GM12878 (cell line): Measurements from ENCODE around the gene RAD51B.

Source experiments
- BCLAF1 ChIP-seq: fragments of 450-650 bp; IDR thresholded peaks from 2 replicates; pipeline ENCODE4 v1.6.1; 2017; ENCODE audit warnings: antibody characterized with exemption, mild to moderate bottlenecking, moderate library complexity
- CHD1 ChIP-seq: IDR thresholded peaks from 2 replicates; pipeline ENCODE4 v1.6.1; 2012; ENCODE audit warnings: low read depth, low read length, improper control_type of control experiment
- CTCF ChIP-seq, 3 experiments: IDR thresholded peaks in 2 of 3; conservative IDR thresholded peaks in 1 of 3; 2 replicates each; pipeline ENCODE4 v1.5.1; 2011; ENCODE audit warnings: low read depth in 3 of 3, low read length in 3 of 3, mild to moderate bottlenecking in 3 of 3, control low read depth in 2 of 3, moderate library complexity in 2 of 3, inconsistent platforms in 1 of 3, mixed read lengths in 1 of 3; ENCODE audit not compliant: control insufficient read depth in 2 of 3, insufficient read depth in 1 of 3; ENCODE audit errors: extremely low read depth in 1 of 3
- EZH2 ChIP-seq: IDR thresholded peaks from 2 replicates; pipeline ENCODE4 v1.6.1; 2012; ENCODE audit warnings: low read depth, mild to moderate bottlenecking, control low read depth, inconsistent platforms, low read length, borderline replicate concordance; ENCODE audit not compliant: control insufficient read depth
- GABPA ChIP-seq: IDR thresholded peaks from 2 replicates; pipeline ENCODE4 v1.6.1; 2014; ENCODE audit warnings: antibody characterized with exemption, low read depth, mild to moderate bottlenecking, inconsistent platforms
- HCFC1 ChIP-seq: fragments of 150-350 bp; IDR thresholded peaks from 2 replicates; pipeline ENCODE4 v1.6.1; 2014; ENCODE audit warnings: low read length
- HDGF ChIP-seq: fragments of 450-650 bp; IDR thresholded peaks from 2 replicates; pipeline ENCODE4 v1.6.1; 2016; ENCODE audit warnings: antibody characterized with exemption
- POLR2AphosphoS5 ChIP-seq: IDR thresholded peaks from 2 replicates; pipeline ENCODE4 v1.6.1; 2011; ENCODE audit warnings: mild to moderate bottlenecking, low read length, inconsistent platforms
- RAD21 ChIP-seq: IDR thresholded peaks from 2 replicates; pipeline ENCODE4 v1.6.1; 2011; ENCODE audit warnings: mild to moderate bottlenecking, low read depth, low read length, moderate library complexity; ENCODE audit not compliant: insufficient read depth
- SREBF2 ChIP-seq: IDR thresholded peaks from 2 replicates; pipeline ENCODE4 v1.6.1; 2012; ENCODE audit warnings: mild to moderate bottlenecking, low read length
- USF2 ChIP-seq: IDR thresholded peaks from 2 replicates; pipeline ENCODE4 v1.6.1; 2011; ENCODE audit warnings: low read depth, low read length, improper control_type of control experiment, borderline replicate concordance

GRCh38 chr14:67815573-67816225 is 3.9 kb upstream of the RAD51B start:
- TF ChIP-seq POLR2AphosphoS5 (no peak), HCFC1 (no peak), GABPA (no peak), CTCF (IDR thresholded peaks at IDR 0.05 in 2 of 3, conservative IDR thresholded peaks at IDR 0.05 in 1 of 3; ENCODE audit: control insufficient read depth in 2 of 3, extremely low read depth in 1 of 3, insufficient read depth in 1 of 3, low read depth in 3 of 3, low read length in 3 of 3) (no peak), SREBF2 (no peak), HDGF (no peak), EZH2 (no peak), CHD1 (no peak), USF2 (no peak), RAD21 (no peak), BCLAF1 (no peak)
